ENCODE measurements around the gene ATXN2.

The ATXN2 gene

DNA sequence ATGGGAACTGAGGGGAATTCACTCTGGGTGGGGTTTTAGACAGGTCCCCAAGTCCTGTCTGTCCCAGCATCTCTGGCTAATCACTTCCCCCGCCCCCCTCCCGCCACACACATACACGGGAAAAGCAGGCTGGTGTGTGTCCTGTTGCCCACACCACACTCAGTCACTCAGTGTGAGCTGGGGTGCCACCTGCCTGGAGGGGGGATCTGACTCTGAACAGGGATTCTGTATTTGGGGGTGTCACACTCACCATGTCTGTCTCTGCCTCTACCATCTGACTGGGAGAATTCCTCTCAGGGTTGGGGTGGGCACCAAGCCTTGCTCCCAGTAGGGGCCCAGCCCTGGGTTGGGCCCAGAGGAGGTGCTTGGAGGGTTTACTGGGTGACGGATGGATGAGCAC lies 162.3 kb downstream of the ATXN2 start:
- DNase-seq (ENCODE audit: low read depth), result no peak

DNA sequence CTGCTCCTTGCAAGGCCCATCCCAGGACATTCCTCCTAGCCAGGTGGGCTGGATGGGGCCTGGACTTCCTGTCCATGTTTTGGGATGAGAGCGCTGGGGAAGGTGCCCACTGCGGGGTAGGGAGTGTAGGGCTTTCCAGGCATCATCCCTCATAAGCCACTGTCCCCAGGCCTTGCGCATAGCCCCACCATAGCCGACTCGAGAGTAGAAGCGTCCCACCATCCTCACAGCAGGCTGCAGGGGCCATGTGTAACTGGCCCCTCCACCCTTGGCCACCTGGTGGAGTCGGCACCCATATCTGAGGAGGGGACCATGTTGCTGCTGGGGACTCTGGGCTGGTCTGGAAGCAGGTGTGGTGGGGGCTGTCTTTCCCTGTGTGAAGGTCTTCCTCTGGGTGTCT lies 162.8 kb downstream of the ATXN2 start:
- no peak for DNase-seq (ENCODE audit: low read depth)

- DNase-seq (ENCODE audit: low read depth), result no peak
Observed at GRCh38 chr12:111435661-111436201, 163.4 kb downstream of the ATXN2 start.

GRCh38 chr12:111434680-111435338 lies 164.3 kb downstream of the ATXN2 start:
- no peak for DNase-seq (ENCODE audit: low read depth)

GRCh38 chr12:111434049-111434448 lies 165.1 kb downstream of the ATXN2 start:
- DNase-seq (ENCODE audit: low read depth), result no peak

- no peak for DNase-seq (ENCODE audit: low read depth)
Observed at GRCh38 chr12:111431772-111432171, 167.3 kb downstream of the ATXN2 start.

- no peak for DNase-seq (ENCODE audit: low read depth)
Observed at GRCh38 chr12:111430433-111431353, 168.4 kb downstream of the ATXN2 start.

DNA sequence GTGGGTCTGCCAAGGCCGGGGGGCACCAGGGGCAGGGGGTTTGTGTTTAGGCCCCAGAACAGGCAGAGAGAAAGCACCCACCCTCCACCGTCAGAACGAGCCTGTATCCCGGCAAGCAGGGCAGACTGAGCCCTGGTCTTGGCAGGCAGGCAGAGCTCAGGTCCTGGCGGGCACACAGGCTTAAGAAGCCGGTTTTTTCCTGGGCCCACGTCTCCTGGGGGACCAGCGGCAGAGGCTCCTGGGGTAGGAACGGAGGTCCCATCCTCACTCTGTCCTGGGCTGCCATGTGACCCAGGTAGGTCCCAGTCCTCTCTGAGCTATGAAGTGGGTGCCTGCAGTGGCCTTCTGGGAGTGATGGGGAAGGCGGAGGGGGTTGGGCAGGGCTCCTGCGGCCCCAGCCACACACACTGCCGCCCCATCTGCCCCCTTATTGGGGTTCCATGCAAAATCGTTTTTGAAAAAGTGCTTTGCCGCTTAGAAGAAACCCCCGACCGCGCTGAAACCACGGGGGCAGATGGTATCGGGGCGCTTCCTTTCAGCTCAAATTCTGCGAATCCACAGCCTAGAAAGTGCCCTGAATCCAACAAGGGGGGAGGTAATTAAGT lies 169.2 kb downstream of the ATXN2 start:
- no peak for DNase-seq (ENCODE audit: low read depth)

- no peak for DNase-seq (ENCODE audit: low read depth)
Observed at GRCh38 chr12:111428728-111429175, 170.4 kb downstream of the ATXN2 start.

GRCh38 chr12:111428081-111428727 lies 170.9 kb downstream of the ATXN2 start:
- no peak for DNase-seq (ENCODE audit: low read depth)

DNA sequence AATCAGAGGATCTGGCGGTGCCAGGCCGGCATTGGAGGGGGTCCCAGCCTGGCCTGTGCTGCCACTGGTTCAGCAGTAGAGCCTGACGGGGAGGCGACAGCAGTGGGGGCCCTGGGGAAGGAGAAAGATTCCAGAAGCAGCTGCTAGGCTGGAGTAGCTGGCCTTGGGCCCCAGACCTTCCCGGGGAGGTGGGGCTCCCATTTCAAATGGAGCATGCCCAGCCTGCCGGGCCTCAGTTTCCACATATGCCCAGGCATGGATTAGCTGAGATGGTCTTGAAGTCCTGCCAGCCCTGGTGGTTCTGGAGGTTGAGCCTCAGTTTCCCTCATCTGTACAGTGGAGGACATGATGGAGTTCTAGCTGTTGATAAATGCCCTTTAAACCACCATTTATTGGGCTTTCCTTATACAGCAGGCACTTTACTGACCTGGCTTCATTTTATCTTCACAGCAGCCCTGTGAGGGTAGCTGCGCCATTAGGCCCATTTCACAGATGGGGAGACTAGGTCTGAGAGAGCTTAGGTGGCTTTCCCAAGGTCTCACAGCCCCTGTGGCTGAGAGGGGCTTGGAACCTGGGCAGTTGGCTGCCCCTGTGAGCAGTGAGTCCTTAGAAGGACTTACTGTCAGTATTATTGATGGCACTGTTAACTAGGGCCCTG lies 171.6 kb downstream of the ATXN2 start:
- no peak for DNase-seq (ENCODE audit: low read depth)

GRCh38 chr12:111426344-111427185 lies 172.6 kb downstream of the ATXN2 start:
- DNase-seq (ENCODE audit: low read depth), result no peak

- DNase-seq (ENCODE audit: low read depth), result no peak
Observed at GRCh38 chr12:111425655-111426054, 173.5 kb downstream of the ATXN2 start.

- no peak for DNase-seq (ENCODE audit: low read depth)
Observed at GRCh38 chr12:111424793-111425251, 174.3 kb downstream of the ATXN2 start.

GRCh38 chr12:111424189-111424792 lies 174.8 kb downstream of the ATXN2 start:
- DNase-seq (ENCODE audit: low read depth), result no peak

DNA sequence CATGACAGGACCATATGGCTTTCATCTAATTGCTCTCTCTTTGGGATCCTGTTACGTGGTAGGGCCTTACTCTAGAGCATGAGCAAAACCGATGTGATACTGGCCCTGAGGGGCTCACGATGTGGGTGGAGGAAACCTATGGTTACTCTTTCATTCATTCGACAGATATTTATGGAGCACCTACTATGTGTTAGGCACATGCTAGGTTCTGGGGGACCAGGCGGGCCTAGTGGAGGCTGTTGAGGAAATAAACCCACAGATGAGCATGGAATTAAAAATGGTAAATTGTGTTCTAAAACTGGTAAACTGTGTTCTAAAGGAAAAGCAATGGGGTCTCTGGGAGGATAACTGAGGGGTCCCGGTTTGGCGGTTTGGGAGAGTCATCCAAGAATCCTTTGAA lies 178.6 kb downstream of the ATXN2 start:
- no peak for DNase-seq (ENCODE audit: low read depth)

GRCh38 chr12:111419784-111420183 lies 179.3 kb downstream of the ATXN2 start:
- DNase-seq (ENCODE audit: low read depth), result no peak

DNA sequence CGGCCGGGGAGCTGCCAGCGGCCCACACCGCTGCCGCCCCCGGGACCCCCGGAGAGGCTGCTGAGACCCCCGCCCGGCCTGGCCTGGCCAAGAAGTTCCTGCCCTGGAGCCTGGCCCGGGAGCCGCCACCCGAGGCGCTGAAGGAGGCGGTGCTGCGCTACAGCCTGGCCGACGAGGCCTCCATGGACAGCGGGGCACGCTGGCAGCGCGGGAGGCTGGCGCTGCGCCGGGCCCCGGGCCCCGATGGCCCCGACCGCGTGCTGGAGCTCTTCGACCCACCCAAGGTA lies 180.6 kb downstream of the ATXN2 start:
- DNase-seq (ENCODE audit: low read depth), result no peak

GRCh38 chr12:111417784-111418593 lies 181.1 kb downstream of the ATXN2 start:
- DNase-seq (ENCODE audit: low read depth), result no peak

Data from HS-27A (cell line).